ENCODE measurements around the gene IFIH1. TPM values are rescaled to one million over a fixed set of nuclear protein-coding genes. Genes with fewer than 3 reads are reported as not detected.

Gene IFIH1
- total RNA-seq, 1 donor from 2014 or later = 10.4 TPM

- H3K27ac Mint-ChIP-seq = no peak overlapping the region
- H3K4me1 Mint-ChIP-seq (ENCODE audit: unreplicated experiment) = no peaks in the 10 kb centered on the region
- H3K36me3 Mint-ChIP-seq = no peaks in the 10 kb centered on the region
- no peak for DNase-seq (ENCODE audit: extremely low spot score, unreplicated experiment)
- H3K9me3 Mint-ChIP-seq = no peaks in the 10 kb centered on the region
- no peak for TF ChIP-seq CTCF (conservative IDR thresholded peaks at IDR 0.05)
- H3K27me3 Mint-ChIP-seq = no peaks in the 10 kb centered on the region
- no peak overlapping the region for H3K4me3 Mint-ChIP-seq
Observed at GRCh38 chr2:162256591-162256991, 61.9 kb downstream of the IFIH1 start.

- no peaks in the 10 kb centered on the region for H3K36me3 Mint-ChIP-seq
- no peak for DNase-seq (ENCODE audit: extremely low spot score, unreplicated experiment)
- no peak overlapping the region for H3K27ac Mint-ChIP-seq
- no peaks in the 10 kb centered on the region for H3K4me1 Mint-ChIP-seq (ENCODE audit: unreplicated experiment)
- peaks cover 7% of the 10 kb centered on the region for H3K9me3 Mint-ChIP-seq
- TF ChIP-seq CTCF (conservative IDR thresholded peaks at IDR 0.05) = no peak
- no peak overlapping the region for H3K4me3 Mint-ChIP-seq
- no peaks in the 10 kb centered on the region for H3K27me3 Mint-ChIP-seq
Observed at GRCh38 chr2:162254236-162254871, 64.1 kb downstream of the IFIH1 start.

GRCh38 chr2:162253435-162253834, 65.0 kb downstream of the IFIH1 start:
- no peak for TF ChIP-seq CTCF (conservative IDR thresholded peaks at IDR 0.05)

GRCh38 chr2:162252153-162252552, 66.3 kb downstream of the IFIH1 start:
- Mint-ChIP-seq H3K9me3 (peaks cover 16% of the 10 kb centered on the region), H3K4me3 (no peak overlapping the region), H3K27me3 (no peaks in the 10 kb centered on the region), H3K4me1 (ENCODE audit: unreplicated experiment) (no peaks in the 10 kb centered on the region), H3K27ac (no peak overlapping the region), H3K36me3 (no peaks in the 10 kb centered on the region)
- TF ChIP-seq CTCF (conservative IDR thresholded peaks at IDR 0.05) = no peak
- DNase-seq (ENCODE audit: extremely low spot score, unreplicated experiment) = no peak

More at GRCh38 chr2:162253435-162253834, 65.0 kb downstream of the IFIH1 start:
- Mint-ChIP-seq H3K4me1 (ENCODE audit: unreplicated experiment) (no peaks in the 10 kb centered on the region), H3K36me3 (no peaks in the 10 kb centered on the region), H3K9me3 (peaks cover 7% of the 10 kb centered on the region), H3K4me3 (no peak overlapping the region), H3K27ac (no peak overlapping the region), H3K27me3 (no peaks in the 10 kb centered on the region)
- no peak for DNase-seq (ENCODE audit: extremely low spot score, unreplicated experiment)

GRCh38 chr2:162245781-162246180, 72.7 kb downstream of the IFIH1 start:
- DNase-seq (ENCODE audit: extremely low spot score, unreplicated experiment) = no peak
- no peak for TF ChIP-seq CTCF (conservative IDR thresholded peaks at IDR 0.05)
- Mint-ChIP-seq H3K4me3 (peak overlapping the region; percentile 27), H3K4me1 (ENCODE audit: unreplicated experiment) (peaks cover 17% of the 10 kb centered on the region), H3K27me3 (no peaks in the 10 kb centered on the region), H3K36me3 (no peaks in the 10 kb centered on the region), H3K9me3 (peaks cover 16% of the 10 kb centered on the region), H3K27ac (peak overlapping the region; percentile 87)

All from type B pancreatic cell (in vitro differentiated cells).